VCaP (cell line): ENCODE results near the gene BFSP1.

Experiments used
- H3K27ac ChIP-seq: fragments of 450-650 bp; 2 replicates; pipeline ENCODE4 v1.5.1; 2017
- TF ChIP-seq, protein P1 (sequence below): fragments of 450-650 bp; conservative IDR thresholded peaks from 2 replicates; pipeline ENCODE4 v1.5.1; 2017; ENCODE audit warnings: mild to moderate bottlenecking, moderate library complexity

BFSP1 gene

DNA sequence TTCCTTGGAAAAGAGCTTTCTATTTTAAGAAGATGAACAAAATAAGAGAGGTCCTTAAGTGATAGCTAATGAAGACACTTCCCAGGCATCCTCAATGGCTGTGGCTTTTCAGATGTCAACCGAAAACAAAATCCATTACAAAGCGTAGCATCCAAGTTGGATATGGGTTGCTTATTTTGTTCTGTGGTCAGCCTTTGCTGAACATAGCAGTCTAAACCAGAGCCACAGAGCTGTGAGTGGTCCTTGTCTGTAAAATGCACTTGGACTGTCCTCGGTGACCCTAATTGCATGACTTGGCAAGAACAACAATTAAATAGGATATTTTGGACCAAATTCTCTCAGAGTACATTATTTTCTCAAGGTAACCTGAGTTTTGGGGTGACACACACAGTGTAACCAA is 10.4 kb upstream of the BFSP1 start:
- TF ChIP-seq, protein P1, sequence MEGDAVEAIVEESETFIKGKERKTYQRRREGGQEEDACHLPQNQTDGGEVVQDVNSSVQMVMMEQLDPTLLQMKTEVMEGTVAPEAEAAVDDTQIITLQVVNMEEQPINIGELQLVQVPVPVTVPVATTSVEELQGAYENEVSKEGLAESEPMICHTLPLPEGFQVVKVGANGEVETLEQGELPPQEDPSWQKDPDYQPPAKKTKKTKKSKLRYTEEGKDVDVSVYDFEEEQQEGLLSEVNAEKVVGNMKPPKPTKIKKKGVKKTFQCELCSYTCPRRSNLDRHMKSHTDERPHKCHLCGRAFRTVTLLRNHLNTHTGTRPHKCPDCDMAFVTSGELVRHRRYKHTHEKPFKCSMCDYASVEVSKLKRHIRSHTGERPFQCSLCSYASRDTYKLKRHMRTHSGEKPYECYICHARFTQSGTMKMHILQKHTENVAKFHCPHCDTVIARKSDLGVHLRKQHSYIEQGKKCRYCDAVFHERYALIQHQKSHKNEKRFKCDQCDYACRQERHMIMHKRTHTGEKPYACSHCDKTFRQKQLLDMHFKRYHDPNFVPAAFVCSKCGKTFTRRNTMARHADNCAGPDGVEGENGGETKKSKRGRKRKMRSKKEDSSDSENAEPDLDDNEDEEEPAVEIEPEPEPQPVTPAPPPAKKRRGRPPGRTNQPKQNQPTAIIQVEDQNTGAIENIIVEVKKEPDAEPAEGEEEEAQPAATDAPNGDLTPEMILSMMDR = no peak
- no peak overlapping the region for H3K27ac ChIP-seq

DNA sequence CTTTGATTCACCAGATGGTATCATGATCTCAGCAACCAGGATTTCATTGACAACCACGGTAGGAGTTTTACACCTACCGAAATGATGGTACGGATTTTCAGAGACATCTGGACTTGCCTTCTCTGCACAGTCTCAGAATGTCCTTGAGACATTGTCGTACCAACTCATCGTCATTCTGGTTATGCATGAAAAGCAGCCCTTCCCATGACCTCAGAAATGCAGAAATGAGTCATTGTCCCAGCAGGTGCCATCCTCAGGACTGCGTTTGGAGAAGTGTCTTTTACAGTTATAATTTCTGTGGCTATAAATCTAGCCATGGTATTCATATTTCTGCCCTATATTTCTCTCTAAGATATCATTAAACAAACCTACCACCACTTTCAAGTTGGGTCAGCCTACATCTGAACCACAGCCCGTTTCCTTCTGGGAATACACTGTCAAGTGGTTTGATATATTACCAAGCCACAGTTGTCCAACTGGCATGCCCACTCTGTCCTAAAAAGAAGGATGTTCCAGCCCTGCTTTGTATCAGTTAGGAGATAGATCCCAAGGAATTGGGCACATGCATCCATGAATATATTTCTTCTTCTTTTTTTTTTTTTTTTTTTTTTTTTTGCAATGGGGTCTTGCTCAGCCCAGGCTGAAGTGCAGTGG is 7.5 kb upstream of the BFSP1 start:
- TF ChIP-seq, protein P1 = no peak
- H3K27ac ChIP-seq = no peak overlapping the region

DNA sequence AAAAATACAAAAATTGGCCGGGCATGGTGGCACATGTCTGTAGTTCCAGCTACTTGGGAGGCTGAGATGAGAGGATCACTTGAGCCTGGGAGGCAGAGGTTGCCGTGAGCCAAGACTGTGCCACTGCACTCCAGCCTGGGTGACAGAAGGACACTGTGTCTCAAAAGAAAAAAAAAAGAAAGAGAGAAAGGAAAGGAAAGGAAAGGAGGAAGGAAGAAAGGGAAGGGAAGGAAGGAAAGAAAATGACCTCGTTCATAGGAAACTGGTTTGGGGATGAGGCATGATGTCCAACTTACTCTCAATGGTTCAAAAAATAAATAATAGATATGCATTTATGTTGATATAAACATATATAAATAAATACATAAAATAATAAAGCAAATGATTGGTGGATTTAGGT is 6.8 kb upstream of the BFSP1 start:
- TF ChIP-seq, protein P1 = no peak
- H3K27ac ChIP-seq = peak overlapping the region; percentile 32; the same call in 1 of the 2 replicates

DNA sequence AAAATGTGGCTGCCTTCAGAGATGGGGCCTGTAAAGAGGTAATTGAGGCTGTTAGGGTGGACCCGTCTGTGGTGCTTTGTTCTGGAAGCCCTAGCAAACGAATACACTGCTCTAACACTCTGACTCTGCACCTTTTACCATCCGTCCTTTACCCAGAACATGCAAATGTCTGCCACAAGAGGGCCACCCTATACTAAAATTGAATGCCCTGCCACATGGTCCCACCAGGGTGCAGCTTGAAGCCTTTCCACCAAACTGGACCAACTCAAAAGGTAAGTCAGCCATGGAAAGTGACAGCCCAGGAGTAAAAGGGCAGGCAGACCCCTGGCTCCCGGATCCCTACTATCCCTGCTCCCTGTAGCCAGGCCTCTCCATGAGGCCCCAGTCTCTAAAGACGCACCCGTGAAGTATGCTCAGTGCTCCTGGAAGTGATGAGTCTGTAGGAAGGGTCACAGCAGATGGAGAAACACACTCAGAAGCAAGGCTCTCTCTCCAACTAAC is 5.8 kb upstream of the BFSP1 start:
- H3K27ac ChIP-seq = peak overlapping the region; percentile 32; the same call in 1 of the 2 replicates
- TF ChIP-seq, protein P1 = peak; percentile 92

DNA sequence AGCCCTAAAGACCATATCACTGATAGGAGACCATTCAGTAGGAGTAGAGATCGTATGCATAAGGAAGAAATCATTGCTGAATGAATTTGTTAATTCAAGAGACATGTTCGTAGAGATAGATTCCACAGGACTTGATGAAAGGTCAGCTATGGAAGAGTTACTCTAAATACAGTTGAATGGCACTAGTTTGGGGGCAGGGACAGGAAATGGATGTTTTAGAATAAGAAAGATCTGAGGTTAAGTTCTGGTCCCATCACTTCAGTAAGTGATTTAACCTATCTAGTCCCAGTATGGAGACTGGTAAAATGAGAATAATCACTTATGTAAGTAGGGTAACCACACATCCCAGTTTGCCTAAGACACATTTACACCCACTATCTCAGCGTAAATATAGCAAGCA is 2.9 kb upstream of the BFSP1 start:
- H3K27ac ChIP-seq = no peak overlapping the region
- TF ChIP-seq, protein P1 = no peak

DNA sequence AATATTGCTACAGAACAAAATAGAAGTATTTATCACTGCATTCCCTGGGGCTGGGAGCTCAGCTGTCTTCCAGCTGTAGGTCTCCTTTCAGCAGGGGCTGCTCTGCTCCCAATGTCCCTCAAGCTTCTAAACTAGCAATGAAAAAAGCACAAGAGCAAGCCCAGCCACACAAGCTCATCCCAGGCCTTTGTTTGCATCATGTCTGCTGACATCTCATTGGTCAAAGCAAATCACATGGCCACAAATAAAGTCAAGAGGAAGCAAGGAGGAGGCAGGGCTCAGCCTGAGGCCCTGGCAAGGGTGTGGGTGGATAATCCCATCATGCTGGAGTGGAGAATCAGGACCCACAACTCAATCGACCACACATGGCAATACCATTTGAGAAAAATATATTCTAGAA is 2.2 kb upstream of the BFSP1 start:
- TF ChIP-seq, protein P1 = no peak
- H3K27ac ChIP-seq = no peak overlapping the region

DNA sequence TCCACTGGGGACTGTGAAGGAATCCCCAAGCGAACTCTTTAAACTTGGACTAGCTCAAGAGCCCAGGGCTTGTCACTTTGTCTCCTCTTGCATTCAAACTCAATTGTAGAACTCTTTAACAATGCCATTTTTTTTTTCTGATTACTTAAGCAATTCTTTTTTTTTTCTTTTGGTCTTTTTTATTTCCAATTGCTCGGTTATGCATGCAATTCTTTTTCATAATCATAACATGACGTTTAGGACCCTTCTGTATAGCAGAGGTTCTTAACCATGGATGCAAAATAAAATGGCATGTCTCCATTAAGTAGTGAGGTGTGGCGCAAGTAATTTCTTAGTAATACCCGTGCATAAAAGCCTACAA is 466 bp upstream of the BFSP1 start:
- H3K27ac ChIP-seq = peak overlapping the region; percentile 88
- TF ChIP-seq, protein P1 = no peak
